Hematopoietic multipotent progenitor cell treated with erythropoietin and hydrocortisone succinate and interleukin-3 and kit ligand, for 4 days (in vitro differentiated cells): Measurements from ENCODE around the gene PRKN.
"Not testable (repeated sequence)": the region's sequence is repeated elsewhere in the genome, so short reads cannot be mapped to it uniquely, and the experiment has no call there.

ENCODE experiments used
- DNase-seq: peaks from one replicate; pipeline ENCODE4 v3.0.0-alpha.2; 2015

Gene PRKN

DNA sequence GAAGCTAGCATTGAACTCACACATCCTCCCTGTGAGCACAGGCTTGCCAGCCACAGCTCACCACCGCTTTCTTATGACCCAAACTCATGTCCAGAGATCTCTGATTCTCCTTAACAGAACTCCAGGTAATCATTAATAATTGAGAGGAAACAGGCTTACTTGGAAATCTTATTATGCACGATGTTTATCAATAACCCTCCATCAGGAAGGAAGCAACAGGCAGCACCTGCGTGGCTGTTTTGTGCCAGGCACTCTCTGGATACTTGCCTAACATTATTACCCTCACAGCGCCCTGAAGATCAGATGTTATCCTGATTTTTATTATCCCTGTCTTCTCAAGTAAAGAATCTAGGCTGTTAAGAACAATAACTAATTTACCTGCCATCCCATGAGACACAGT lies 306.6 kb downstream of the PRKN start:
- no peak for DNase-seq

DNA sequence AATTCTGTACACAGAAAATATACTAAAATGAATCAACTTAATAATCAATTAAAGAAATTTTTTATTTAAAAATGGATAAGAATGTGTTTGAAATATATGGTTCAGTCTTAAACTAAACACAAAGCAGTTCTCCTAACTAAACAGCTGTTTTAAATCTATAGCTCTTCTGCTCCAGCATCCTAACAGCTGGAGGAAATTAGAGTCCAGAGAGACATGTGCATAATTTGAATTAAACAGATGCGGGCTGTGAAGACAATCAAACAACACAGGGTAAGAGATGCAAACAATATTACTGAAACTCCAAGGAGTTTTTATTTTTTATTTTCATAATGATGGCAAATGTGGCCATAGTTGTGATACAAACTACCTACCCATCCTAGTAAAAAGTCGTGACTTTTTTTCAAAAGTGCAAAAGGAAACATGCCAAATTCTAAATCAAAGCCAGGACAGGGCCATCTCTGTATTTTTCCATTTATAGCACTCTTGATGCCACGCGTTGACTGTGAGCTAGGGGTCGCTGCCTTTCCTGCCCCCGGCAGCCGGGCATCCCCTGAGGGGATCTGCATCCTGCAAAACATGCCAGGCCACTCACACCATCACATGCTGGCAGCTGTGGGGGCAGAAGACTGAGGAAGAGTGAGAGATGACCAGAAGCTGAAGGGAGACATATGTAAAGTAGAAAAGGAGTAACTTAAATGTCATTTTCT lies 310.6 kb downstream of the PRKN start:
- no peak for DNase-seq

DNA sequence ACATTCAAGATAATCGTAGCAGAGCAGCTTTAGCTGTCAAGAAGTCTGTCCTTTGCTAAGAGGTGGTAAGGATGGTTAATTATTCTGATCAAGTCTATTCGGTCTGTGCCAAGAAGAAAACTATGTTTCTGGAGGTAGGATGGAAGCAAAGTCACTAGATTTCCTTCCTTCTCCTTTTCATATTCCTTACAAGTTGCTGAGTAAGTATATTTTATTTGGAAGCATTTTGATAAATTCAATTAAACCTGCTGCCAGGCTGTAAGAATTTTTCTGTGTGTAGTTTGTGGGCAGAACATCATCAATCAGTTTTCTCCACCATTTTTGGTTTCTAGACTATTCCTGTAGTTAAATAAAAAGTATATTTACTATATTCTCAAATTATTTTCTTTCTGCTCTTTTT lies 311.3 kb downstream of the PRKN start:
- no peak for DNase-seq

DNA sequence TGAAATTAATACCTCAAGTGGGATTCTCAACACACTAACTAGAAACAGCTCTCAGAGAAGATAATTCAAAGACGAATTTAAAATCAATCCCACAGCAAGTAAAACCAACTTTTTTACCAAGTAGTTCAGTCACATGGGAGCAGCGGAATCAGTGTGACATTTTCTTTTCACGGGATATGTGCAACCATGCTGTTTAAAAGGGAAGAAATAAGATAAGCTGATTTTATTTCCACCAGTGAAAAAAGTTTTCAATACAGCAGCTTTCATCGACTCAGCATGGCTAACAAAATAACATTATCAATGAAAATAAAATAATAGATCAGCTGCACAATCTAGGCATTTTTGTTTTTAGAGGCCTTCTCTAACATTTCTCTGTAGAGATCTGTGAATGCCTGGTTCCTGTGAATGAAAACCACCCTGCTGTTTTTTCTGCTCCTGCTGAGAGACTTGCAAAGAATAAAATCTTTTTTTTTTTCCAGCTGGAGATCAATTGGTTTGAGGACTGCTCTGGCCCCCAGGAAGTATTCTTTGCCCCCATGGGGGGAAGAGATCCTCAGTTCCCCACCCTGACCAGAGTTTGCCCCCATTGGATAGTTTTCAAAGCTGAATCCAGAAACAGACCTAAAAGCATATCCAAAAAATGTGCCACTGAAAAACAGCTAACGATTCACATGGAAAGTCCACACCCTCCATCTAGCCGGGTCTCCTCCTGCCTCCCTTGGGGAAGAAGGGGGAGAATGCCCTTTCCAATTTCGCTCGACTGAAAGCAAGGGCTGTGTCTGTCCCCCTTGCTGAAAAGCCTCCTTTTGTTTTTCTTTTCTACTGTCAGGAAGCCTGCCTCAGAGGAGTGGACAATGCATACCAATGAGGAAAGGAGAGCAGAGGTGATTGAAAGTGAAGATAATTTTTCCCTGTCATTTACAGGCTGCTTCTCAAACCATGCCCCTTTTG lies 317.6 kb downstream of the PRKN start:
- DNase-seq: no peak

DNA sequence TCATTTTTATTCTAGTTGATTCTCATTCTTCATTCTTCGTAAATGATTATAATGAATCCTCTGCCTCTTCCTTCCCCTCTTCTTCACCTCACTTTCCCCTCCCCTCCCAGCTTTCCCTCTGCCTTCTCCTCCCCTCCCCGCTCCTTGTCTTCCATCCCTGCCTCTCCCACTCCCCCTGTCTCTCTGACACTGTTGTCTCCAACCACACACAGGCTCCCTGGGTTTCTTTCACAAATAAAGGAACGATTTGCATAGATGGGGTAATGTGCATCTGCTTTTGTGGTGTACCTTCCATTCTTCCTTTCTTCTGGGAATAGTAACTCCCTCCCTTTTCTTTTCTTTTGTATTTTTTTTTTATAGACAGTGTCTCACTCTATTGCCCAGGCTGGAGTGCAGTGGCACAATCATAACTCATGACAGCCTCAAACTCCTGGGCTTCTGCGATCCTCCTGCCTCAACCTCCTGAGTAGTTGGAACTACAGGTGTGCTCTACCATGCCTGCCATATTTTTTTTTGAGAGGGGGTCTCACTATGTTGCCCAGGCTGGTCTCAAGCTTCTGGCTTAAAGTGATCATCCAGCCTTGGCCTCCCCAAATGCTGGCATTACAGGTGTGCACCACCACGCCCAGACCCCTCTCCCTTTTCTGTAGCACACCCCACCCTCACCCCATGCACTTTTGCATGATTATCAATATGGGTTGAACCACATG lies 318.6 kb downstream of the PRKN start:
- DNase-seq: no peak

DNA sequence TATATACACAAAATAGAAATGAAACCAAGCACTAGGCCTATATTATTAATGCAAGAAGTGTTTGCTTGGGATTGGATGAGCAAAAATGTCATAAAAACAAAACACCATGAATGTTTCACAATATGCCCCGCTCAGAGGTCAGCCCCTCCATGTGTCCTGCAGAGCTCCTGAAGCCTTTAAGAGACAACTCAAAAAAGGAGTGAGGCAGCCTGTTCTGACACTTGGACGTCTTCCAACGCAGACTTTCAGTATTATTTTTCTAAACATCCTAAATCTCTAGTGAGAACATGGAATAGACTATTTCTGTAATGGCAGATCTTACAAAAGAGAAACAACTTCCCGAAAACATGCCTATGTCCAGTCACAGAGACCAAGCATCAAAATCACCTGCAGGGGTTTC lies 322.6 kb downstream of the PRKN start:
- DNase-seq: no peak

DNA sequence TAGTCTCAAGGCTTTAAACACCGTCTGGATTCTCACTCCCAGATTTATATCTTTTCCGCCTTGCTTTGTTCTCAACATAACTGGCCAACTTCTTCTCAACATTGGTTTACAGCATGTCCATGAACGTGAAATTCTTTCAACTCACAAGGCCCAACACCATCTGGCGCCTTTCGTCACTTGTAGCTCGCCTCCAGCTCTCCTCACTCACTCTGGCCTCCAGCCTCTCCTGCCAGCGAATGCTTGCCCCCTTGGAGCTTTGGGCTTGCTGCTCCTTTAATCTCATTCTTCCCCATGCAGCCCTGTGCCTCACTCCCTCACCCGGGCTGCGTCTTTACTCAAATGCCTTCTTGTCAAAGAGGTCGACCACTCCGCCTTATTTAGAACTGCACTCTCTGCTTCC lies 324.5 kb downstream of the PRKN start:
- DNase-seq: no peak

DNA sequence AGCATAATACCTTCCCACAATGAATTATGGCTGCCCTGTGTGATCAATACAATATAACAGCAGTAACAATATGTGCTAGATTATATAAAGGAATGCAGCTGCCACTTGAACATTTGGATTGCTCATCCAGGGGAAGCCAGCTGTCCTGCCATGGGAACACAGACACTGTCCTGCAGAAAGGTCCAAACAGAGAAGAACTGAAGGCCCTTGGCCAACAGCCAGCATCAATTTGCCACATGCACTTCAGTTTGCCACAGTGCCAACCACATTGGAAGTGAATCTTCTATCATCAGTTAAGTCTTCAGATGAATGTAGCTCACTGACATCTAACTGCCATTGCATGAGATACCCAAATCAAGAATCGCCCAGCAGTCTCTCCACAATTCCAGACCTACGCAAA lies 332.4 kb downstream of the PRKN start:
- DNase-seq: no peak

DNA sequence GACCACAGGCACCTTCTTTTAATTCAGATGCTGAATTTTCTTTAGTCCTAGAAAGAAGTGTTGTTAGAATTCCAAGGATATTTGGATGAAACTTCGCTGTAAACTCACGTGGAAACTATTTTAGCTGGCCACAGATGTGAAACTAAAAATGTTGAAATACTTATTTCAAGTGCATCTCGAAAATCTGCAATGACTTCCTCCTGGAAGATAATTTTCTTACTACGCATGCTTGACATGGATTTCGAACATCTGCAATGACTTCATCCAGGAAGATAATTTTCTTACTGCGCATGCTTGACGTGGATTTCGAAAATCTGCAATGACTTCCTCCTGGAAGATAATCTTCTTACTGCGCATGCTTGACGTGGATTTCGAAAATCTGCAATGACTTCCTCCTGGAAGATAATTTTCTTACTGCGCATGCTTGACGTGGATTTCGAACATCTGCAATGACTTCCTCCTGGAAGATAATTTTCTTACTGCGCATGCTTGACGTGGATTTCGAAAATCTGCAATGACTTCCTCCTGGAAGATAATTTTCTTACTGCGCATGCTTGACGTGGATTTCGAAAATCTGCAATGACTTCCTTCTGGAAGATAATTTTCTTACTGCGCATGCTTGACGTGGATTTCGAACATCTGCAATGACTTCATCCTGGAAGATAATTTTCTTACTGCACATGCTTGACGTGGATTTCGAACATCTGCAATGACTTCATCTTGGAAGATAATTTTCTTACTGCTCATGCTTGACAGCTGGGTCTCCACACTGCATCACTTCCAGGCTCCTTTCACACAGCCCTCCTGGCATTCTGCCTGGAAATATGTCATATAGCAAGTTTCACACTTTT lies 336.4 kb downstream of the PRKN start:
- DNase-seq: not testable (repeated sequence)

DNA sequence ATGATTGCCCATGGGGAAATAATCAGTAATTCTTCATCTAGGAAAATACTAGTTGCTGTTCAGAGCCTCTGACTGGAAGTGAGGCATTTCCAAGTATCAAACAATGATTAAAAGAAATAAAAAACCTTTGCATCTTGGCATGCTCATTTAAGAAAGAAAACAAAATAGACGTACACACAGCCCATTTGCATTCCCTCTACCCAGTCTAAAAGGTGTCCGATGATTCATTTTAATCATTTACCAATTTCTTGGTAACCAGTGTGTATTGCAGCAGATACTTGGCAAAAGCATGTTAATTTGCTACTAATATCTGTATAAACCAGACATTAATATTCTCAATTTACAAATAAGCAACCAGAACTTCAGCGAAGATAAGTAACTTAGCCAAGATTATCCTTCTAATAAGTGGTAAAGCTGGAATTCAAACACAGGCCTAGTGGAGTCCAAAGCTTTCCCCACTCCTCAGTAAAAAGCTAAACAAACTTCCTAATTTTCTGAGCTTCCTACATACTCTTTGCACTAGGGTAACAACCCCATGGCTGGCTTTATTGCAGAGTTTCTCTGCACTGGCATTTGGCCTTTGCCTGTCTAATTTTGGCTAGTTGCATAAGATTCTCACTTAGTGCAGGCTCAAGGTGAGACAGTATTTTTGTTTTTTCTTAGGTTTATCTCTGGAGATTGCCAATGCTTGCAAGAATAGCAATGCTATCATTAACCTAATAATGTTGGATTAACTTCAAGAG lies 338.1 kb downstream of the PRKN start:
- no peak for DNase-seq

DNA sequence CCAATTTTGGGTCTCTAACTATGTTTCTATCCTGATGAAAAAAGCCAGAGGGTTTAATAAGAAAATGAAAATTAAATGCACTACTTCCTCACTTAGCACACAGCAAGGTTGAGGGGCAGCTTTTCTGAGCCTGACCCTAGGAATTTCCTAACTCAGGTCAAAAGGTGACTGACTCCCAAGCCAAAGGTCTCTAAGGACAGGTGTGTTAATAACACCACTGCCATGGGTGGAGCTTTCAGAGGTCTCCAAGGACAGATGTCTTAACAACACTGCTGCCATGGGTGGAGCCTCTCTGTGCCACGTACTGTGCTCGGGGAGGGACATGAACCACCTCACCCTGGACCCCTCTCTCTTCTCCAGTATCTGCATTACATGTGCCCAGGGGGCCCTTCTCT lies 339.2 kb downstream of the PRKN start:
- DNase-seq: no peak

DNA sequence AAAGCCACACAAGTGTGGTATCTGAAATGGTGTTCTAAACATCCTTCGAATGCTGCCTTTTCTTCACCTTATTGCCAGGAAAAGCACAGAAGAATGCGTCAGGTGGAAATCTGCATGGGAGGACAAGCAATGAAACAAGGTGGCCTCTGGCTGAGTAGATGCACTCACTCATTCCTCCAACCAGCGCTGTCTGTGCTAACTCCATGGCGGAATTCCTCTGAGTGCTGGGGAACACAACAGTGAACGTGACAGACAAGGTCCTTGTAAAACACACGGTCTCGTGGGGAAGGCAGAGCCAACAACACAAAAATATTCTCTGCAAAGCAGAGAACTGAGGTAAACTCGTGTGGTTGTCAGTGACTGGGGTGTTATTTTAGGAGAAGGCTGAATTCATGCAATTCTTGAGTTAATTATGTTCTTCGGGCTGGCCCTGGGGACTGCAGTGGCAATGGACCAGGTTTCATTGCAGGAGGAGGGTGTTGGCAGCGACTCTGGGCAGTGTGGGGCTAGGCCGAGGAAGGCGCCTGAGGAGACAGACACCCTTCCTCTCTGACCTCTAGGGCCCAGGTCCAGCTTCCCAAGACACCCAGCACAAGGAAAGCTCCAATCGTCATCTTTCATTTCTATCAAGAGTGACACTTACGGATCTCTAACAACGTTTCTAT lies 339.7 kb downstream of the PRKN start:
- no peak for DNase-seq

DNA sequence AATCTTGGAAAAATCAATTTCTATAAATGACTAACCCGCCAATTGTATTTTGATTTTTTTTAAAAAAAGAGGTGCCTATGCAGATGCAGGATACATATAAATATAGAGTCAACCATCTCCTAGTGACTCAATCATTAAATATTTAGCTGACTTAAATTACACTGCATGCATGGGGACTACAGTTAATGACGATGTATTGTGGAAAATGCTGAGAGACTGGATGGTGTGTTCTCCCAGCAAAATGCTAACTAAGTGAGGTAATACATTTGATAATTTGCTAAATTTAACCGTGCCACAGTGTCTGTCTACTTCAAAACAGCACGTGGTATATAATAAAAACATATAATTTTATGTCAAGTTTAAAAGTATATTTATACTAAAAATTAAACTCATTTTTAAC lies 341.6 kb downstream of the PRKN start:
- DNase-seq: no peak

DNA sequence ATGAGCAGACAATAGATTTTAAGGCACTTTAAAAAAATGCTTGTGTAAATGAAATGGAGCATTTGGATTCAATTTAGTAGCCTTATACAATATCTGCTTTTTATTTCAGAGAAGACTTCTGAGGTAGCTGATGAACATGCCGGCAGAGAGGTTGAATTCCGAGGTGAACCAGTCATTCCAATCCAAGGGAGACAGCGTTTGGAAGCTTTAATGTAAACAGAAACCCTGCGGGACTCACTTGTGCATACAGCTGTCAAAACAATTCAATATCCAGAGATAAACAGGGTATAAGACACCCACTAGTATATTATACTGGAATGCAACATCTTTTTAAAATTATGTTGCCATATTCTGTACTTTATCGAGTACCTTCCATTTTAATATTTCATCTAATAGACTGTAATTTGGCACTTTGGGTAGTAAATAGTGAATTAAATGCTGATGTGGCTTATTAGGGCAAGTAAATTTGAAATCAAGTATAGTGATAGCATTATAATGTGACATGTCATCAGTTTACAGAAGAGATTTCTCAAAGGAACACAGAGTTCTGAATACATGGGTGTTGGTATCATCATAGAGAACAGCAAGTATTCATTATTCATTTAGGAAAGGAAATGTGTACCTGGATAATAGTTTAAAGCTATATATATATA lies 347.7 kb downstream of the PRKN start:
- no peak for DNase-seq

DNA sequence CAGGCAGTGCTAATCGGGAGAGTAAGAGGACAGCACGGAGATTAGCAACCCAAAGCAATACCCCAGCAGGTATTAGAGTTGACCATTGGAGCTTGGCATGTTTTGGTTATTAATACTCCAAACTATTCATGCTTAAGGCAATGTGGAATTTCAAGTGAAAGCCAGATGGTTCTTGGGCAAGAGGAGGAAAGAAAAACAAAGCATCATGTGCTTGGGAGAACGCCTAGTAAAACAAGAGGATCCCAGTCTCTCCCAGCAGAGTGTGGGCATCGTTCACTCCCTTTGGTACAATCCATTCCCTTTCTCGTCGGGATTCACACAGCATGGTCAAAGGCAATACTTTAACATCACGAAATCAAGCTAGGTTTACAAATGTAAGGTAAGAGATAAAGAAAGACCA lies 349.8 kb downstream of the PRKN start:
- DNase-seq: no peak

DNA sequence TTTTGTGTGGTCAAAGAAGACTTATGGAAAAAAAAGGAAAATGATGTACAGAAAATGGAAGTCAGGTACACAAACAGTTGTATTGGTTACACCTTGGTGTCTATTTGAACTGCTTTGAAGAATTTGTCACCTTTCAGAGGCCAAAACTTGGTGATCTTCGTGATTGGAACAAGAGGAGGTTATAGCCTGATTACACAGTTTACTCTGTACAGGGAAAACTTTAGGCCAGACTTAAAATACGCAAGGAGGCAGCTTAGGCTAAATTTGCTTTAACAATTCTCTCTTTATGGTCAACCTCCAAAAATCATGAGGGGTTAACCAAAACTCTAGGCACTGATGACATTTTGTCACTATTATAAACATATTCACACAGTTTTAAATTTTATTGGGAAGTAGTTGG lies 353.7 kb downstream of the PRKN start:
- DNase-seq: no peak

DNA sequence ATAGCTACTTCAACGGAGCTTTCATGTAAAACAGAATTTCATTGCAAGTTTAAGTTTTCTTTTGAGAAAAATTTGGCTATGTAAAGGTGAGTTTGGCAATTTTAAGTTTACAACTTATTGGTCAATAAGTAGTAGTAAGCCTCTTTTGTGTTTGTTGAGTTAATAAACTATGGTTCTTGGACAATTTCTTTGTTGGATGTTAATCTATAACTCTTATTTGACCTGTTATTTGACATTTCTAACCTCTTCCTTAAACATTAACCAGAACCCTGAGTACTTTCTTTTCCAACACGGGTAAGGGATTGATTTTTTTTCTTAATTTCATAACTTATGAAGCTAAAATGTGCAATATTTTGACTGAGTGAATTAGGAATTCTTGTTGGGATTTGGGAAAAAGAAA lies 354.4 kb downstream of the PRKN start:
- no peak for DNase-seq

DNA sequence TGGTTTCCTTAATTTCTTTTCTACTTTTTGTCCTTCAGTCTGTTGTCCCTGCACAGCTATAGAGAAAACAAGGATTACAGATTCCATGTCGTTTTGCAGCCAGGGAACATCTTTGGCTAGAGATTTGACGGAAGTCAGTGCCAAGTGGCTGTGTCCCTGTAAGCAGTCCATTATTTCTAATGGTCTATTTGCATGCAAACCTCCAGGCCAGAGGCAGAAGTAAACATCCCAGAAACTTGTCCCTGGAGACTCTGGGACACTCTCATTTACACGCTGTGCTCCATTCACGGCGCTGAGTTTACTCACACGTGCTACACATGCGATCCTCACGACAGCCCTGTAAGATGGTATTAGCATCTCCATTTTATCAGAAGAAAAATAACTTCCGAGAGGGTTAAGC lies 355.5 kb downstream of the PRKN start:
- DNase-seq: no peak

DNA sequence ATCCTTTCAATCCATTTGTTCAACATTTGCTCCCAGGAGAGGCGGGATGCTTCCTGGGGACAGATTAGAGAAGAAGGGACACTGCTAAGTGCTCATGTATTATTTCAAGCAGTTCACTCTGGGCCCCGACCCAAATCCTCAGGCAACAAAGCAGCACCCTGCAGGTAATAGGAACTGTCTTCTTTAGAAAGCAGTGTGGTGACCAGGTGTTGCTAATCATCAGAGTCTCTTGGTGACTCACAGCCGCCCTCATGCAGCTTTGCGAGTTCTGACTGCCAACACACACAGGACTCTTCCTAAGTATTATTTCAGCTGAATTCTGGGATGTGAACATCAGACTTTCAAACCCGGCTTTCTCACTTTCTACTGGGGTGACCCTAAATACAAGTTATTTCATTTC lies 356.4 kb downstream of the PRKN start:
- DNase-seq: no peak

DNA sequence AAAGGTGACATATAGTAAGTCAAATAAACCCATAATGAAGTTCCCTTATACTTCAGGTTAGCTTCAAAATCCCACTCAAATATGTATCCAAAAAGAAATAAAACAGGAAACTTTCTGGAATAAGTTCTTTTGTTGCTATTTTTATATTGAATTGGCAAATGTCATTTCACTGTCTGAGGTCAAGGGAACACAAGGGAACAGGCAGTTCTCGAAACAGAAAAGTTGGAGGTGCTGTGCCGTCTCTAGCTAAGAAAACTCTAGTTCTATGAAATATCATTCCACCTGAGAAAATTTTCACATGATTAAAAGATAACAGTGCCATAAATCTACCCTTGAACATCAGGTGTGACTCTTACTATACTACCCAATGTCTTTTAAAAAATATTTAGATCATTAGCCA lies 358.5 kb downstream of the PRKN start:
- DNase-seq: no peak

DNA sequence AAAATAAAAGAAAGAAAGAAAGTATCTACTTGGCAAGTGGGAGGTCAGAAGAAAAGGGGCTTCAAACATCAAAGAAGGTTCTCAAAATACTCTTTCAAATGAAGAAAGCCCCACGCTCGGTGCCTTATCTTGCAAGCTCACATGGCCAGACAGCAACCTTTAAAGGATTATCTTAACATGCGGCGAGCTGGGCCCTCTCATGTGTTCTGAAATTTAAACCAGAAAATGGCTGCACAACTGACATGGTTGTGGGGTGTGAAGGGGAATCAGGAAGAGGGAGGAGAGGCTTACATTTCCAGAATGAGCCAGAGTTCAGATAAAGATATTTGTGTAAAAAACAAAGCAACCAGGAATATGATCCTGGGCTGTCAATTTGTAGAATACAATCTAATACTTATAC lies 363.1 kb downstream of the PRKN start:
- DNase-seq: peak; percentile 62
